C4-2B (cell line): Measurements from ENCODE around the gene SLC24A3.
A peak's percentile ranks its signal among the peaks of the same experiment; 100 is the strongest.

Source experiments
- H3K27ac ChIP-seq: fragments of 450-650 bp; 2 replicates; pipeline ENCODE4 v1.5.1; 2017
- CTCF ChIP-seq: fragments of 450-650 bp; conservative IDR thresholded peaks from 2 replicates; pipeline ENCODE4 v1.5.1; 2017; ENCODE audit warnings: mild to moderate bottlenecking
- ZFX ChIP-seq: fragments of 450-650 bp; IDR thresholded peaks from 2 replicates; pipeline ENCODE4 v1.6.1; 2017

Gene SLC24A3

GRCh38 chr20:19660808-19661378, 448.5 kb downstream of the SLC24A3 start:
- TF ChIP-seq CTCF (no peak), ZFX (no peak)
- no peak overlapping the region for H3K27ac ChIP-seq

- peak; percentile 96 for TF ChIP-seq CTCF
- no peak for TF ChIP-seq ZFX
- no peak overlapping the region for H3K27ac ChIP-seq
Observed at GRCh38 chr20:19661717-19662636, 449.5 kb downstream of the SLC24A3 start.

- TF ChIP-seq CTCF (peak; percentile 49), ZFX (no peak)
- H3K27ac ChIP-seq: no peak overlapping the region
Observed at GRCh38 chr20:19662637-19662995, 450.2 kb downstream of the SLC24A3 start.

GRCh38 chr20:19668418-19668817, 456.0 kb downstream of the SLC24A3 start:
- H3K27ac ChIP-seq: no peak overlapping the region
- no peak for TF ChIP-seq CTCF
- no peak for TF ChIP-seq ZFX

GRCh38 chr20:19670829-19671228, 458.4 kb downstream of the SLC24A3 start:
- TF ChIP-seq CTCF: no peak
- TF ChIP-seq ZFX: no peak
- no peak overlapping the region for H3K27ac ChIP-seq

- no peak overlapping the region for H3K27ac ChIP-seq
Observed at GRCh38 chr20:19671374-19671773, 458.9 kb downstream of the SLC24A3 start.

More at GRCh38 chr20:19671374-19671773, 458.9 kb downstream of the SLC24A3 start:
- TF ChIP-seq ZFX (no peak), CTCF (no peak)
